ENCODE data around the gene ZNF217. TPM values are rescaled to one million over a fixed set of nuclear protein-coding genes. Genes with fewer than 3 reads are reported as not detected.

Gene ZNF217
- total and polyA plus RNA-seq, 9 of the 15 experiments (the other 6 are each of a cell fraction or from before 2014, with no cell fraction given): 3.0 to 41.8 (median 16.8) TPM

GRCh38 chr20:53621482-53622246 lies 28.0 kb upstream of the ZNF217 start (continued):
- TF ChIP-seq ZMIZ1 (IDR thresholded peaks at IDR 0.05; ENCODE audit: low read depth in 2 of 2, low read length in 2 of 2) (no peak), CSDE1 (IDR thresholded peaks at IDR 0.05) (no peak), CBX3 (IDR thresholded peaks at IDR 0.05; ENCODE audit: borderline replicate concordance in 1 of 2, low read length in 2 of 2) (no peak), JUND (IDR thresholded peaks at IDR 0.05; ENCODE audit: borderline replicate concordance, low read depth, low read length) (peak; percentile 51; the same call in 1 of the 2 replicates), JUND (tag; IDR thresholded peaks at IDR 0.05; ENCODE audit: borderline replicate concordance, low read depth, low read length) (peak; percentile 51; the same call in 2 of the 3 replicates), ZNF589 (CRISPR knock-in tag; IDR thresholded peaks at IDR 0.05; ENCODE audit: low read depth) (peak; percentile 81), L3MBTL2 (IDR thresholded peaks at IDR 0.05) (0 out of 2 replicates have a peak, but pooled peaks have one; percentile 25), ZNF76 (CRISPR knock-in tag; IDR thresholded peaks at IDR 0.05; ENCODE audit: borderline replicate concordance) (0 out of 2 replicates have a peak, but pooled peaks have one; percentile 26), HMG20A (CRISPR knock-in tag; conservative IDR thresholded peaks at IDR 0.05) (no peak), FOSL1 (tag; conservative IDR thresholded peaks at IDR 0.05) (peak; percentile 76), RAD21 (CRISPR knock-in tag; conservative IDR thresholded peaks at IDR 0.05 in 1 of 2, IDR thresholded peaks at IDR 0.05 in 1 of 2) (0 out of 4 replicates have a peak, but pooled peaks of 1 of the 2 experiments have one; percentile 13), ZNF561 (CRISPR knock-in tag; conservative IDR thresholded peaks at IDR 0.05) (0 out of 2 replicates have a peak, but pooled peaks have one; percentile 18), MYBL2 (IDR thresholded peaks at IDR 0.05; ENCODE audit: low read depth) (no peak), MYBL2 (CRISPR knock-in tag; IDR thresholded peaks at IDR 0.05; ENCODE audit: borderline replicate concordance) (no peak), SRSF1 (IDR thresholded peaks at IDR 0.05; ENCODE audit: low read depth, low read length) (no peak), RUNX1 (IDR thresholded peaks at IDR 0.05; ENCODE audit: low read depth) (no peak), MEIS2 (IDR thresholded peaks at IDR 0.05; ENCODE audit: partially characterized antibody) (peak; percentile 45), ZNF695 (CRISPR knock-in tag; IDR thresholded peaks at IDR 0.05) (no peak), MEF2A (IDR thresholded peaks at IDR 0.05; ENCODE audit: control insufficient read depth, low read depth, low read length) (no peak), TBL1XR1 (IDR thresholded peaks at IDR 0.05; ENCODE audit: low read length in 2 of 2) (peak in 1 of 2 experiments; percentile 33; a peak in 1 of 4 replicates), ARID2 (IDR thresholded peaks at IDR 0.05) (no peak), ZNF175 (CRISPR knock-in tag; IDR thresholded peaks at IDR 0.05; ENCODE audit: low read depth) (peak; percentile 82)
- TF ChIP-seq, protein P1, sequence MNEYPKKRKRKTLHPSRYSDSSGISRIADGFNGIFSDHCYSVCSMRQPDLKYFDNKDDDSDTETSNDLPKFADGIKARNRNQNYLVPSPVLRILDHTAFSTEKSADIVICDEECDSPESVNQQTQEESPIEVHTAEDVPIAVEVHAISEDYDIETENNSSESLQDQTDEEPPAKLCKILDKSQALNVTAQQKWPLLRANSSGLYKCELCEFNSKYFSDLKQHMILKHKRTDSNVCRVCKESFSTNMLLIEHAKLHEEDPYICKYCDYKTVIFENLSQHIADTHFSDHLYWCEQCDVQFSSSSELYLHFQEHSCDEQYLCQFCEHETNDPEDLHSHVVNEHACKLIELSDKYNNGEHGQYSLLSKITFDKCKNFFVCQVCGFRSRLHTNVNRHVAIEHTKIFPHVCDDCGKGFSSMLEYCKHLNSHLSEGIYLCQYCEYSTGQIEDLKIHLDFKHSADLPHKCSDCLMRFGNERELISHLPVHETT (CRISPR knock-in tag; conservative IDR thresholded peaks at IDR 0.05 in 1 of 2, IDR thresholded peaks at IDR 0.05 in 1 of 2): peak in 1 of 2 experiments; percentile 68; a peak in 1 of 4 replicates
